Adrenal gland (tissue), 5 donors: ENCODE data around the gene TTC22.

Experiments used
- CTCF ChIP-seq, 6 experiments: fragments of 450-650 bp in 4 of 6; fragments of 200-600 bp in 2 of 6; sonication (generic) in 1 of 6; IDR thresholded peaks; 1 replicate in 5 of 6; 2 replicates in 1 of 6; pipeline versions ENCODE4 v1.5.1 to v1.8.0; 2016 to 2021; ENCODE audit warnings: antibody characterized with exemption in 6 of 6, mild to moderate bottlenecking in 2 of 6, moderate library complexity in 1 of 6
- POLR2A ChIP-seq, 2 donors: fragments of 450-650 bp; IDR thresholded peaks; one replicate each; pipeline ENCODE4 v1.6.1; 2017; ENCODE audit warnings: antibody characterized with exemption in 2 of 2, mild to moderate bottlenecking in 2 of 2, moderate library complexity in 1 of 2
- donor health status: DM: no; HTN: no; CAD: no.

- TF ChIP-seq POLR2A (IDR thresholded peaks at IDR 0.05) = no peak
- no peak for TF ChIP-seq CTCF (IDR thresholded peaks at IDR 0.05)
Observed at GRCh38 chr1:54848134-54848948, 47.2 kb upstream of the TTC22 start.
